ENCODE measurements around the gene CDHR2. TPM values are rescaled to one million over a fixed set of nuclear protein-coding genes. Genes with fewer than 3 reads are reported as not detected.

The CDHR2 gene
- total RNA-seq, 2 donors from 2014 or later = 0.37 to 0.89 TPM

DNA sequence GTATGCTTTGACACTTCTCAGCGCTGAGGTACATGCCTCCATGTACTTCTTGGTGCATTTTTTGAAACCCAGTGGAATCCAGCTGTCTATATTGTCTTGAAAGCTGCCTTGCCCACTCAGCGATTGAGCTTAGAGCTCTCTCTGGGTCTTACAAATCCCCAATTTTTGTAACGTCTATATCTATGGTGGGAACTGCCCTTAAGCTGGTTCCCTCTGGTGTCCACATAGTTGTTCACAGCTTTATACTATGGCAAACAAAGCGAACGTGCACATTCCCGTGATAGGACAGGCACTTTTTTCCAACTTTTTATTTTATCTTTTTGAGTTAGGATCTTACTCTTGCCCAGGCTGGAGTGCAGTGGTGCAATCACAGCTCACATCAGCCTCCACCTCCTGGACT is 20.9 kb downstream of the CDHR2 start:
- Histone ChIP-seq H3K27ac (ENCODE audit: low read depth, low read length) (no peak overlapping the region), H3K27me3 (ENCODE audit: control insufficient read depth, insufficient read depth, low read length, poor library complexity, severe bottlenecking) (no peaks in the 10 kb centered on the region), H3K9me3 (ENCODE audit: control insufficient read depth, low read length) (no peaks in the 10 kb centered on the region), H3K9ac (ENCODE audit: extremely low read depth, low read length, poor library complexity, severe bottlenecking) (no peak overlapping the region), H3K4me3 (ENCODE audit: low read length) (no peak overlapping the region), H3K36me3 (ENCODE audit: control insufficient read depth, insufficient read depth, low read length) (no peaks in the 10 kb centered on the region), H3K4me1 (ENCODE audit: control insufficient read depth, insufficient read depth, low read length) (peaks cover 6% of the 10 kb centered on the region)
- no peak for DNase-seq
- Mint-ChIP-seq H3K4me1 (peaks cover 7% of the 10 kb centered on the region), H3K36me3 (ENCODE audit: low read depth) (peaks cover 2% of the 10 kb centered on the region), H3K9me3 (peaks cover 13% of the 10 kb centered on the region), H3K27ac (peak overlapping the region; percentile 36), H3K27me3 (ENCODE audit: insufficient read depth) (peaks cover 8% of the 10 kb centered on the region), H3K4me3 (no peak overlapping the region)
- TF ChIP-seq, protein P1, sequence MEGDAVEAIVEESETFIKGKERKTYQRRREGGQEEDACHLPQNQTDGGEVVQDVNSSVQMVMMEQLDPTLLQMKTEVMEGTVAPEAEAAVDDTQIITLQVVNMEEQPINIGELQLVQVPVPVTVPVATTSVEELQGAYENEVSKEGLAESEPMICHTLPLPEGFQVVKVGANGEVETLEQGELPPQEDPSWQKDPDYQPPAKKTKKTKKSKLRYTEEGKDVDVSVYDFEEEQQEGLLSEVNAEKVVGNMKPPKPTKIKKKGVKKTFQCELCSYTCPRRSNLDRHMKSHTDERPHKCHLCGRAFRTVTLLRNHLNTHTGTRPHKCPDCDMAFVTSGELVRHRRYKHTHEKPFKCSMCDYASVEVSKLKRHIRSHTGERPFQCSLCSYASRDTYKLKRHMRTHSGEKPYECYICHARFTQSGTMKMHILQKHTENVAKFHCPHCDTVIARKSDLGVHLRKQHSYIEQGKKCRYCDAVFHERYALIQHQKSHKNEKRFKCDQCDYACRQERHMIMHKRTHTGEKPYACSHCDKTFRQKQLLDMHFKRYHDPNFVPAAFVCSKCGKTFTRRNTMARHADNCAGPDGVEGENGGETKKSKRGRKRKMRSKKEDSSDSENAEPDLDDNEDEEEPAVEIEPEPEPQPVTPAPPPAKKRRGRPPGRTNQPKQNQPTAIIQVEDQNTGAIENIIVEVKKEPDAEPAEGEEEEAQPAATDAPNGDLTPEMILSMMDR (conservative IDR thresholded peaks at IDR 0.05) = no peak
- WGBS, 2 experiments (ENCODE audit: insufficient coverage in 1 of 2, insufficient read length in 1 of 2) = 90 to 92% methylated on average over 5 to 6 of the region's 6 CpGs

- H3K4me1 ChIP-seq (ENCODE audit: control insufficient read depth, insufficient read depth, low read length) = no peaks in the 10 kb centered on the region
- DNase-seq = peak; percentile 93
- Mint-ChIP-seq H3K4me3 (no peak overlapping the region), H3K36me3 (ENCODE audit: low read depth) (no peaks in the 10 kb centered on the region), H3K4me1 (no peaks in the 10 kb centered on the region), H3K27me3 (ENCODE audit: insufficient read depth) (peaks cover 8% of the 10 kb centered on the region), H3K9me3 (no peaks in the 10 kb centered on the region), H3K27ac (no peak overlapping the region)
- no peaks in the 10 kb centered on the region for H3K9me3 ChIP-seq (ENCODE audit: control insufficient read depth, low read length)
- WGBS, 2 experiments (ENCODE audit: insufficient coverage in 1 of 2, insufficient read length in 1 of 2) = 49 to 51% methylated on average over 11 to 18 of the region's 18 CpGs
- H3K36me3 ChIP-seq (ENCODE audit: control insufficient read depth, insufficient read depth, low read length) = no peaks in the 10 kb centered on the region
- no peak overlapping the region for H3K4me3 ChIP-seq (ENCODE audit: low read length)
- no peak overlapping the region for H3K27ac ChIP-seq (ENCODE audit: low read depth, low read length)
- no peaks in the 10 kb centered on the region for H3K27me3 ChIP-seq (ENCODE audit: control insufficient read depth, insufficient read depth, low read length, poor library complexity, severe bottlenecking)
- TF ChIP-seq, protein P1 (conservative IDR thresholded peaks at IDR 0.05) = peak; percentile 86
- no peak overlapping the region for H3K9ac ChIP-seq (ENCODE audit: extremely low read depth, low read length, poor library complexity, severe bottlenecking)
These were observed 24.6 kb downstream of the CDHR2 start for GRCh38 chr5:176573564-176574296.

GRCh38 chr5:176574297-176574591 is 25.1 kb downstream of the CDHR2 start:
- Histone ChIP-seq H3K27me3 (ENCODE audit: control insufficient read depth, insufficient read depth, low read length, poor library complexity, severe bottlenecking) (no peaks in the 10 kb centered on the region), H3K4me1 (ENCODE audit: control insufficient read depth, insufficient read depth, low read length) (no peaks in the 10 kb centered on the region), H3K9me3 (ENCODE audit: control insufficient read depth, low read length) (no peaks in the 10 kb centered on the region), H3K27ac (ENCODE audit: low read depth, low read length) (no peak overlapping the region), H3K36me3 (ENCODE audit: control insufficient read depth, insufficient read depth, low read length) (no peaks in the 10 kb centered on the region), H3K4me3 (ENCODE audit: low read length) (no peak overlapping the region), H3K9ac (ENCODE audit: extremely low read depth, low read length, poor library complexity, severe bottlenecking) (no peak overlapping the region)
- no peak for DNase-seq
- no peaks in the 10 kb centered on the region for H3K36me3 Mint-ChIP-seq (ENCODE audit: low read depth)
- no peak overlapping the region for H3K27ac Mint-ChIP-seq
- peaks cover 8% of the 10 kb centered on the region for H3K27me3 Mint-ChIP-seq (ENCODE audit: insufficient read depth)
- TF ChIP-seq, protein P1 (conservative IDR thresholded peaks at IDR 0.05) = no peak
- H3K9me3 Mint-ChIP-seq = no peaks in the 10 kb centered on the region
- no peak overlapping the region for H3K4me3 Mint-ChIP-seq
- WGBS, 2 experiments (ENCODE audit: insufficient coverage in 1 of 2, insufficient read length in 1 of 2) = 60 to 65% methylated on average over 10 of the region's 10 CpGs
- no peaks in the 10 kb centered on the region for H3K4me1 Mint-ChIP-seq

All from endodermal cell (in vitro differentiated cells).